Ishikawa (cell line): ENCODE measurements around the gene ETV6.

Experiments used
- CEBPB ChIP-seq: IDR thresholded peaks from 2 replicates; pipeline ENCODE4 v1.6.1; 2012
- CREB1 ChIP-seq: IDR thresholded peaks from 2 replicates; pipeline ENCODE4 v1.6.1; 2012; ENCODE audit warnings: low read depth
- EGR1 ChIP-seq: IDR thresholded peaks from 2 replicates; pipeline ENCODE4 v1.6.1; 2012
- EP300 ChIP-seq: IDR thresholded peaks from 2 replicates; pipeline ENCODE4 v1.6.1; 2012; ENCODE audit warnings: borderline replicate concordance
- FOXM1 ChIP-seq: IDR thresholded peaks from 2 replicates; pipeline ENCODE4 v1.6.1; 2012; ENCODE audit warnings: low read depth, borderline replicate concordance
- MAX ChIP-seq: IDR thresholded peaks from 2 replicates; pipeline ENCODE4 v1.6.1; 2012
- NFIC ChIP-seq: IDR thresholded peaks from 2 replicates; pipeline ENCODE4 v1.6.1; 2012
- RAD21 ChIP-seq: IDR thresholded peaks from 2 replicates; pipeline ENCODE4 v1.6.1; 2012; ENCODE audit warnings: low read depth
- REST ChIP-seq: IDR thresholded peaks from 2 replicates; pipeline ENCODE4 v1.6.1; 2012; ENCODE audit warnings: low read depth, mild to moderate bottlenecking
- TAF1 ChIP-seq: IDR thresholded peaks from 2 replicates; pipeline ENCODE4 v1.6.1; 2012; ENCODE audit warnings: low read depth, mild to moderate bottlenecking
- TCF12 ChIP-seq: IDR thresholded peaks from 2 replicates; pipeline ENCODE4 v1.6.1; 2012; ENCODE audit warnings: low read depth
- TEAD4 ChIP-seq: IDR thresholded peaks from 2 replicates; pipeline ENCODE4 v1.6.1; 2012
- USF1 ChIP-seq: IDR thresholded peaks from 2 replicates; pipeline ENCODE4 v1.6.1; 2012
- YY1 ChIP-seq: IDR thresholded peaks from 2 replicates; pipeline ENCODE4 v1.6.1; 2012; ENCODE audit warnings: low read depth
- ZBTB7A ChIP-seq: IDR thresholded peaks from 2 replicates; pipeline ENCODE4 v1.6.1; 2012; ENCODE audit warnings: low read depth

ETV6 gene

GRCh38 chr12:11824069-11824468 lies 174.6 kb downstream of the ETV6 start:
- TF ChIP-seq TEAD4 (no peak), EP300 (no peak), FOXM1 (no peak), NFIC (no peak), CEBPB (no peak), CREB1 (no peak), TAF1 (no peak), YY1 (no peak), EGR1 (no peak), MAX (no peak), ZBTB7A (no peak), TCF12 (no peak), REST (no peak), RAD21 (no peak)

- no peak for TF ChIP-seq RAD21
- no peak for TF ChIP-seq EP300
- no peak for TF ChIP-seq CEBPB
- TF ChIP-seq CREB1, result no peak
- no peak for TF ChIP-seq REST
Measured at GRCh38 chr12:11824736-11825135, 175.3 kb downstream of the ETV6 start.

GRCh38 chr12:11825278-11825677 lies 175.8 kb downstream of the ETV6 start:
- TF ChIP-seq REST (no peak), RAD21 (no peak), TAF1 (no peak), CREB1 (no peak), TCF12 (no peak), USF1 (no peak), MAX (no peak), EGR1 (no peak), CEBPB (no peak), FOXM1 (no peak)

GRCh38 chr12:11826574-11826973 lies 177.1 kb downstream of the ETV6 start:
- TF ChIP-seq USF1, result no peak
- TF ChIP-seq EP300, result no peak
- TF ChIP-seq YY1, result no peak
- TF ChIP-seq TAF1, result no peak

- TF ChIP-seq RAD21, result no peak
- TF ChIP-seq EP300, result no peak
- TF ChIP-seq TEAD4, result no peak
- no peak for TF ChIP-seq USF1
- TF ChIP-seq TAF1, result no peak
- TF ChIP-seq FOXM1, result no peak
- TF ChIP-seq CEBPB, result no peak
- TF ChIP-seq REST, result no peak
- TF ChIP-seq NFIC, result no peak
- TF ChIP-seq ZBTB7A, result no peak
- TF ChIP-seq TCF12, result no peak
Measured at GRCh38 chr12:11827091-11828061, 177.9 kb downstream of the ETV6 start.
